Subcutaneous adipose tissue (tissue), 4 donors: ENCODE results near the gene STXBP1. TPM values are rescaled to one million over a fixed set of nuclear protein-coding genes. Genes with fewer than 3 reads are reported as not detected.

Experiments
- CTCF ChIP-seq: fragments of 450-650 bp; IDR thresholded peaks from one replicate; pipeline ENCODE4 v1.5.1; 2016; ENCODE audit warnings: low read depth, mild to moderate bottlenecking, control low read depth, antibody characterized with exemption, moderate library complexity
- total RNA-seq, 4 donors: library from RNA; depleted of rRNA; stranded (reverse); fragments of >200 nt; gene quantifications; one replicate each; pipeline ENCODE4 v1.1.0, GENCODE V29; 2016

The STXBP1 gene
- total RNA-seq, 4 donors from 2014 or later = 23.2 to 116 (median 69.3) TPM

DNA sequence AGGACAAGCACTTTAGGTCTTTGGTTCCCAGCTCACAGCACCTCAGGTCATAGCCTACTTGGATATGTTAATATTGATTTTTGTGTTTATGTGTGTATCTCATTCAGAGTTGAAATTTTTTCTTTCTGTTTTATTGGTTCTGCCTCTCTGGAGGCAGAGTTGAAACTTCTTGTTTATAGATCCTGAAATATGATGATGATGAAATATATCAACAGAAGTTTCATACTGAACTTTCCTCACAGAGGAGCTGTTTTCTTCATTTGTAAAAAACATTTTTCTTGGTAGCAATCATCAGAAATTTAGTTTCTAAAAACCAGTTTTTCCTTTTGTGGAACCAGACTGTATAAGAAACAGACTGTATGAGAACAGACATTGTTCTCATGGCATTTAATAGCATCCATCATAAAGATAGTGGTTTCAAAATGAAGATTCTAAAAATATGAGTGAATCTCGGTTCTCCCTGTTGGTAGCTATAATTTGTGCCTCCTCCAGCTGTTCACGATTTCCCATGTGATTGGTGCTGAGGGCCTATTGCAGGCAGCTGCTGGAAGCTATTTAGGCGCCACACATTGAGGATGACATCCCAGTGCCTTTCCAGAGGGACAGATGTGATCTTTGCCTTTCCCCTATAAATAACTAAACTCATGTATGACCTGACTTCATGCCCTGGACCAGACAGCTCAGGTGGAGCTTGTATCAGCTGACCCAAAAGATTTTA lies 55.2 kb downstream of the STXBP1 start:
- no peak for TF ChIP-seq CTCF

- no peak for TF ChIP-seq CTCF
Observed at GRCh38 chr9:127667906-127668305, 55.8 kb downstream of the STXBP1 start.

DNA sequence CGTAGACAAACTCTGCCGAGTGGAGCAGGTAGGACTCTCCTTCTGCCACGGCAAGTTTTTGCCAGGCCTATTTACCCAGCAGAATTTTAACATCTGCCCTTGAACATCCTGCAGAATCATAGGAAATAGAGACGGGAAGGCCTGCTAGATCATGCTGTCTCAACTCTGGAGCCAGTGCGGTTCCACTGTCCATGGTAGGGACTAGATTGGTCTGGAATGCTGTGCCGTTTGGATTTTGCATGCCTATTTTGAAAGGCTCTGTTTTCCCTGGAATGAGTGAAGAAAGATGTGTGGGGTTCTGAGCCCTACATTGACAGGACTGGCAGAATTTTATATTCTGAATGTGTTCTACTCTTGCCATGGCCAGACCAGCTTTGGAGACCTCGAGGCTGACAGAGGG lies 61.2 kb downstream of the STXBP1 start:
- TF ChIP-seq CTCF = no peak

DNA sequence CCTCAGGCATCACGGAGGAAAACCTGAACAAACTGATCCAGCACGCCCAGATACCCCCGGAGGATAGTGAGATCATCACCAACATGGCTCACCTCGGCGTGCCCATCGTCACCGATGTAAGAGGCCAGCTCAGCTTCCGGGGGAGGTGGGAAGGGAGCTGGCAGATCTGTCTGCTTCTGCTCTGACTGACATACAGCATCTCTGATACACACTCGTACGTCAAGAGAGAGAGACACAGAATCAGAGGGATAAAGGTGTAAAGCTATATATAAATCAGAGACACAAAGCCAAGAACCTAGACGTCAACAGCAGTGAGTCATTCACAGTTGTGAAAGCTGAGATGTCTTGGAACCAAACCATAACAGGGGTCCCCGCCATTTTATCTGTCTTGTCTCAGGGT lies 64.6 kb downstream of the STXBP1 start:
- TF ChIP-seq CTCF = no peak

DNA sequence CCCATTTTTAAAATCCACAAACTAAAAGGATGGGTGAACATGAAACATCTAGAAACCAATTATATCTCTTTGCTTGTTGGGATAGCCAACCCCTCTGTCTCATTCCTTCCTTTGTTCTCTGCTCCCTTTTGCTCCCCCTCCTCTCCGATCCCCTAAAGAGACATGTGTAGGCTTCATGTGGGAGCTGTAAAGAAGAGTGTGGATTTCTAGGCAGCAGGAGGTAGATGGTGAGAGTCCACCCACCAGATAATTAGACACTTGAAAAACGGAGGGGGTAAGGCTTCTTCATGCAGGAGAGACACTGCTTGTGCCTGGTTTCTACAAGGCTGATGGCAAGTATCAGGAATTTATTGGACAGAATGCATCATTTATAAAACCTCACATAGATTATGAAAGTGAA lies 67.4 kb downstream of the STXBP1 start:
- no peak for TF ChIP-seq CTCF

DNA sequence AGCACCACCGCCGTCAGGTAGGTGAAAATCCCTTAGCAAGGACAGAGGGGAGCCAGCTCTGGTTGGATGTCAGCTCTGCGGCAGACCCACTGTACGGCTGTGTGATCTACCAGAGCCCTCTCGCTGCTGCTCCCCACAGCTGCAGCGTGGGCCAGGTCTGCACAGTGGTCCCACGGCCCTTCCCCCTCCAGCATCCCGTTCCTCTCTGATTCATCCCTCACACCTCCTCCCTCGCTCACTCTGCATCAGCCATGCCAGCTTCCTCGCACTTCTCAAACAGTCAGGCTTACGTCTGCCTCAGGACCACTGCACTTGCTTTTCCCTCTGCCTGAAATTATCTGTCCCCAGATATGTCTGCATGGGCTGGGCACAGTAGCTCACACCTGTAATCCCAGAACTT lies 68.1 kb downstream of the STXBP1 start:
- TF ChIP-seq CTCF = no peak

- no peak for TF ChIP-seq CTCF
Observed at GRCh38 chr9:127680846-127681245, 68.8 kb downstream of the STXBP1 start.
